DMS153 (cell line): ENCODE data around the gene ATP23.

Experiments
- DNase-seq: peaks from one replicate; lab custom pipeline; 2025; lab: John Stamatoyannopoulos, UW

Gene ATP23

DNA sequence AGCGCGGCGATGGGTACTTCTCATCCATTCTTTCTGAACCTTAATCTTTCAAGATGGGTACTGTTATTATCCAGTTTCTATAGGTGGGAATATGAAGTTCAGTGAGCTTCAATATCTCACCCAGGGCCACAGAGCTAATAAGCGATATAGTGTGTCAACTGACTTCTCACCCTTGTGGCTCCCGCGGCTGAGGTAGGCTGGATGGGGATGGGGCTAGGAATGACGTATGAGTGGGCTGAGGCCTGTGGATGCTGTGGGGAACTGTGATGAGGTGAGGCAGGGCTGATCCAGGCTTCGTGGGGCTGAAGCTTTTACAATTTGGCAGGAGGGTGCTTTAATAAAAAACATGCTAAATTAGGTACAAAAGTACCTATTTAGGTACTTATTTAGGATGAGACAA, 32.9 kb upstream of the ATP23 start:
- no peak for DNase-seq

GRCh38 chr12:57909056-57909455, 32.3 kb upstream of the ATP23 start:
- no peak for DNase-seq

GRCh38 chr12:57909611-57910010, 31.8 kb upstream of the ATP23 start:
- DNase-seq, result no peak

DNA sequence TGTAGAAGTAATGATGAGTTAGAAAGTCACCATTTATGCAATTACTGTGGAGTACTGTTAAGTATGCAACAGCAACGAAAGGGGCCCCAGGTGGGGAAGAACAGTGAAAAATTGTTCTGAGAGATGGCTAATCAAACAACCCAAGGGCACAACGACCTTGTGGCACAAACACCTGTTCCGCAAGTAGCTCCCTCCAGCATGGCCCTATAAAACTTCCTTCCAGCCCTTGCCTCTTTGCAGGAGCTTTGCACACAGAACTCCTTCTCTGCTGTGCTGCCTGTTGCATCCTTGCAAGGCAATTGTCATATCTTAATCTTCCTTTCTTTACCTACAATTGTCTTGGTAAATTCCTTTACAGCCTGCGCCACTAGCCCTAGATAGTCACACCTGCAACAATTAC, 23.2 kb upstream of the ATP23 start:
- no peak for DNase-seq

- DNase-seq, result no peak
Observed at GRCh38 chr12:57927086-57927485, 14.3 kb upstream of the ATP23 start.

- DNase-seq, result no peak
Observed at GRCh38 chr12:57929092-57929830, 12.1 kb upstream of the ATP23 start.

- DNase-seq, result no peak
Observed at GRCh38 chr12:57934819-57935218, 6.5 kb upstream of the ATP23 start.

- no peak for DNase-seq
Observed at GRCh38 chr12:57935331-57935730, 6.0 kb upstream of the ATP23 start.

- peak; percentile 93 for DNase-seq
Observed at GRCh38 chr12:57935839-57936512, 5.4 kb upstream of the ATP23 start.

DNA sequence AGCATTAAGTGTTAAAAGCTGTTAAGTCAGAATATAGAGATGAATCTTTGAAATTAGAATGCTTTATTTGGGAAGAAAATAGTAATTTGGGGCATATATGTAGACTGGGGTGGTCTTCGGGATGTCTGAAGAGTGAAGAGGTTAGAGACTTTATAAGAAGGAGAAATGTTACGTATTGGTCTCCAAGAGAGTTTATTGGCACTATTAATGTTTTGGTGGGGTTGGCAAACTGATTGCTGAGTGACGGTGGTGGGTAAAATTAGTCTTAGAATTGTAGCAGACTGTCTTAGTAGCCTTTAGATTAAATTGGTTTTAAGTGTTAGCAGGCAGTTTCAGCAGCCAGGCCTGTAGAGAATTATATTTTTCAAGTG, 4.9 kb upstream of the ATP23 start:
- DNase-seq, result no peak

- no peak for DNase-seq
Observed at GRCh38 chr12:57939291-57939690, 2.1 kb upstream of the ATP23 start.

DNA sequence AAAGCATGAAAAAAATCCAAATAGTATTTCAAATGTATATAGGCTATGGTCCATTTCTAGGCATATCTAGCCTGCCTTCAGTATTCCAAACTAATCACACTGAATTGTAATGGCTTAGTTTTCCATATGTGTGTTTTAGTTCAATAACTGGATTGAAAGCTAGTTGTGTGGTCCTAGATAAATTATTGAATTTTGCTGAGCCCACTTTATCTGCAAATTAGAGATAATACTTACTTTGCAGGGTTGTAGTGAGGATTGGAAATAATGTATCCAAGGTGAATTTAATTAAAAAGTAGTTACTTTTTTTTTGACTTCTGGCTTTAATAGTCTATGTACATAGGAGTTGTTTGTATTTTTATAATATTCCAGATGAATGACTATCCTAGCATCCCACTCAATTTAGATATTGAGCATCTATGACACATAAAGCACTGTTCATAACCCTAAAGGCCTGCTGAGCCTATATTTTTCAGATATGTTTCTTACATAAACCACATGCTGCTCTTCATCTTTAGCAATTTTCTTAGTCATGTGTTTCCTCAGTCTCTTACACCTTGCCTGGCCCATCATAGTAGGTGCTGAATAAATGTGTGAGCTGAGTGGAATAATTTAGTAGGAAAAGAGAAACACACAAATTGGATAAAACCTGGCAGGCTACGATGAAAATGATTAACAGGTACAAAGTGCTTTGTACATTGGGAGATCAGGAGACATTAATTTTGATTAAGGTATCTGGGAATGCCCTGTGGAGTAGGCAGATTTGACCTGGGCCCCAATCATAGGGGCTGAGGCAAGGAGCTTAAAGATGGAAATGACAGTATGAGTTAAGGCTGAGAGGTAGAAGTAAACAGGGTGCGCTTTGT, 1.1 kb upstream of the ATP23 start:
- DNase-seq, result no peak

DNA sequence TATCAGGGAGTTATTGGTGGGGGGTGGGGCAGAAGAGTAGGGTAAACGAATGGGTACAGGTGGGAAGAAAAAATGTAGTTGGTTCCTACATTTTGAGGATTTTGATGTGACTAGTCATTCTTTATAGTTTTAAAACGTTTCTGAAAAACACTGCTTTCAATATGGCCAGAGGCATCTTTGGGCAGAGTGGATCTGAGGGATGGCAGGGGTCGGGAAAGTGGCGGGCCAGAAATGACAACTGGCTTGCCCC, 527 bp upstream of the ATP23 start:
- no peak for DNase-seq

- DNase-seq, result no peak
Observed at GRCh38 chr12:57943438-57944080, 2.2 kb downstream of the ATP23 start.

DNA sequence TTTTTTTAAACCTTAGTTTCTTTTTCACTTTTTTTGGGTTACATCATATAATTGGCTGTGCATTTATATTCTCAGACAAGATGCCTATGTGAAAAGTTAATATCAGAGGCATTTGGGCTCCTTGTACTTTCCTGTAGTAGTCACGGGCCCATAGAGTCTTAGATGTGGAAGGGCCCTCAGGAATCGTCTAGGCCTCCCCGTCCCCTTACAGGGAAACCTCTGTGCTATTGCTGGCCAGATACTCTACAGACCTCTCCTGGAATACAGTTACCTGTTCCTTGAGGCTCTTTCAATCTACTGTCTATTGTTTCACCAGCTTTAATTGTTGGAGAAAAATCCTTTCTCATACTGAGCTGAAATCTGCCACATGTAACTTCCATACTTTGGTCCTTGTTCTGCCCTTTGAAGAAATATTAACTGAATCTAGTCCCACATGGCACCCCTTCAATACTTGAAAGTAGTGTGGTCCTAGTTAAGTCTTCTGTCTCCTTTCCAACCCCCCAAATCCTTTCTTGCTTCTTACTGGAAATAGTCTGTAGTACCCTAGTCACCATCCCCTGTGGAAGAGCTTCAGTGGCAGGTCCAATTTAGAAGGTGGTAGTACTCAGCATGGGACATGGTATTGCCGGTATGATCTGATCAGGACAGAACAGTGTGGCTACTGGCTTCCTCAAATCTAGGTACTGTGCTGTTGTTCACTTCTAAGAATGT, 3.1 kb downstream of the ATP23 start:
- DNase-seq, result no peak

GRCh38 chr12:57952766-57953165, 11.4 kb downstream of the ATP23 start:
- DNase-seq, result no peak

- no peak for DNase-seq
Observed at GRCh38 chr12:57954768-57955167, 13.4 kb downstream of the ATP23 start.

- no peak for DNase-seq
Observed at GRCh38 chr12:57958061-57958657, 16.8 kb downstream of the ATP23 start.

DNA sequence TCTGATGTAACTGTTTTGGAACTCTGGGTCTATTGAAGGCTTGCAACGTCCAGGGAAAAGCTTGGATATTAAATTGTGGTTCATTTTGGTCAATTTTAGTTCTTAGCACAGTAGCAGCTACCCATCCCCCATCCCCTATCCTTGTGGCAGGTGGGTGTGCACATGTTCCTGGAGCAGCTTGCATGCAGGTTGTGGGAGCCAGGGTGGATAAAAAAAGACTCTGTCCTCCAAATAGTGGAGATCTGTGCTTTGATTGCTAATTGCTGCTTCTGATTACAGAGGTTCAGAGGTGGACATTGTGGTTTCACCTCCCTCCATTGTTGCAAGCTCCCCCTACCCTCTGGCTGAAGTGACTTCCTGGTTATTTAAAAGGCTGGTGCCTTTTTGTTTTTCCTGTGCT, 23.1 kb downstream of the ATP23 start:
- DNase-seq, result no peak

GRCh38 chr12:57965766-57966165, 24.4 kb downstream of the ATP23 start:
- no peak for DNase-seq

GRCh38 chr12:57966536-57966935, 25.2 kb downstream of the ATP23 start:
- DNase-seq, result no peak
